NCI-H1694 (cell line): Measurements from ENCODE around the gene FMOD.
"Not testable (repeated sequence)": the region's sequence is repeated elsewhere in the genome, so short reads cannot be mapped to it uniquely, and the experiment has no call there.

Experiments
- DNase-seq: peaks from one replicate; lab custom pipeline; 2025; lab: John Stamatoyannopoulos, UW

The FMOD gene

DNA sequence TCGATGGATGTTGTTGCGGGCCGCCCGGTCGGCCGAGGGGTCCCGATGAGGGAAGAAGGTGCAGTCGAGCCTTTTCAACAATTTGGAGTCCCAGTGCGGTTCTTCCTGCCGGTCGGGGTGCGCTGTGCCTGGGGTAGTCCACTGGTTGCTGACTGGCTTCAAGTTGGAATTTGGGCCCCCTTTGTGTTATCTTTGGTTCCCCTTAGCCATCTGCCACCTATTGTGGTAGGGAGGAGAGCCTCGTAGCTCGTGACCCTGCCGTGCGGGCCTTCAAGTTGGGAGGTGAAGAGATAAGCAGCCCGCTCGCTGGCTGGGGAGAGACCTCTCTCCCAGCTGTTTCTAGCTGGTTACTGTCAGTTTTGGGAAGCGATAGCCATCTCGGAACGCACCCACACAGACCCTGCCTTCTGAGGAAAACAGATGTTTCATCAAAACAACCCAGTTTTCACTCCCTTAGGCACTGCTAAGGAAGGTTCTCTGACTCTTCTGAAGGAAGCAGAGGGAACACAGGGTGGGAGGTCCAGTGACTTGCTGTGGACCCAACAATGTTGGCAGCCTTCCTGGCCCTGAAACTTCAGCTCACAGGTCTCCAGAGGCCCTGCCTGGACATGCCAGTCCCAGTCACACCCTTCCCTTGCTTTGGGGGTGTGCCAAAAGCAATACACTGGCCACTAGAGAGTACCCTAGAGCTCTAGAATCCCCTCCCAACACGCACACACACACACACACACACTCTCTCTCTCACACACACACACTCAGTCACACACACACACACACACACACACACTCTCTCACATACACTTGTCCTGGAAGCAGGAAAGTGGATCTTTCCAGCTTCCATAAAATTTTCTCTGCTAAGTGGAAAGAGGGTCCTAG is 44.6 kb downstream of the FMOD start:
- DNase-seq: peak; percentile 36

- DNase-seq: no peak
Measured at GRCh38 chr1:203305809-203306088, 45.2 kb downstream of the FMOD start.

DNA sequence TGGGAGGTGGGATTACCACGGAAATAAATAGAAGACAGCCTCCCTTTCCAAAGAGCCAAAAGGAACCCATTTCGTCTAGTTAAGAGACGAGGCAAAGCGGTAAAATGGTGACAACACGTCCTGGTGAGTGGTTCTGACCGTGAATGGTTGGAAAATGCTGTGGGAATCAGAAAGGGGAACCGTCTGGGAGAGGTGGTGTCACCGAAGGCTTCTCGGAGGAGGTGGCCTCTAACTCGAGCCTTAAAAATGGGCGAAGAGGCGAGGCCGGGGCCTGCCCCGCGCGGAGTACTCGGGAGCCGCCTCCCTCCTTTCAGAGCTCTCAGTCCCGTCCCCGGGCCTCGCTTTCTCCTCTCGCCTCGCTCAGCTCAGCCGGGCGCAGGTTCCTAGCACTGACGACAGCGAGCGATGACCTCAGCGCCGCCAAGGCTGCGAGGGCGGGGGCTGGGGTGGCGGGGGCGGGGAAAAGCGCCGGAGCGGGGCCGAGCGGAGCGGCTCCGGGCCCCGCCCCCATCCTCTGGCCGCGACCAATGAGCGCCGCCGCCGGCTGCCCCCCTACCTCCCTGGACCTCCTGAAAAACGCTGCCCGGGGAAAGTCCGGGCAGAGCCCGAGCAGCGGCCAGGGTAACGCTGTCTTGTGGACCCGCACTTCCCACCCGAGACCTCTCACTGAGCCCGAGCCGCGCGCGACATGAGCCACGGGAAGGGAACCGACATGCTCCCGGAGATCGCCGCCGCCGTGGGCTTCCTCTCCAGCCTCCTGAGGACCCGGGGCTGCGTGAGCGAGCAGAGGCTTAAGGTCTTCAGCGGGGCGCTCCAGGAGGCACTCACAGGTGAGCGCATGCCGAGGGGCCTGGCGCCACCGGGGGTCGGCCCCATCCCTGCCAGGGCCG is 45.8 kb downstream of the FMOD start, which contains the start of gene BTG2:
Gene BTG2, plus strand, starts transcription at position 601 of the 890 bp plus-strand sequence. Its CDS starts 88 bp downstream, at position 689.
- peak; percentile 78 for DNase-seq

- DNase-seq: no peak
Measured at GRCh38 chr1:203304391-203304918, 46.5 kb downstream of the FMOD start.

DNA sequence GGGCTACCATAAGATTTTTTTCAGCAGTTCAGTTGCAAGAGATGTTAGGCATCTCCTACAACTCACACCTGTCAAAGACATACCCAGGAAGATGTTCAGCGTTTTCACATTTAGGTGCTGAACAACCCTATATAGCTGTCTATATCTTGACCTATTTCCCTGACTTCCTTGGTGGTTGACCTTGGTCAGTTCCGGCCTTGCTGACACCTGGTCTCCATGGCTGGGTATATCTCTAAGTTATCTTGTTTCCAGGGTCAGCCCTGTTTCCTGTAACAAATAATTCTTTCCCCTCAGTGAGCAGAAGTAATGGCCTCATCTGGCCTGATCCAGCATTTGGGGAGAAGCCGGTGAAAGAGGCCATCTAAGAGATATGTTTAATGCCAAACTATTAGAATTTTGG is 48.0 kb downstream of the FMOD start:
- DNase-seq: no peak

DNA sequence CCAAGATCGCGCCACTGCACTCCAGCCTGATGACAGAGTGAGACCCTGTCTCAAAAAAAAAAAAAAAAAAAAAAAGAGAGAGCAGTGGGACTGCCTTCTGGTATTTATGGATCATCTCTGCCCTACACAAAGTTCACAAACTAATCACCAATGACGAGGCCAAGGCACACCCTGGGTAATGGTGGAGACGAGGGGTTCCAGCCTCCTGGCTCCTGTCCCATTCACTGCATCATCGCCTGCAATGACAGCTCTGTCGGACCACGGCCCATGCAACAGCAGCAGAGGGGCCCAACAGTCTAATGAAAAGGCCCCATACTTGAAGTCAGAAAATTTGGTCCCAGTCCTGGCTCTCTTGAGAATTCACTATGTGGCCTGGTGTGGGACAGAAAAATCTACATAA is 48.5 kb downstream of the FMOD start:
- DNase-seq: no peak

GRCh38 chr1:203301331-203301668 is 49.6 kb downstream of the FMOD start:
- DNase-seq: no peak

DNA sequence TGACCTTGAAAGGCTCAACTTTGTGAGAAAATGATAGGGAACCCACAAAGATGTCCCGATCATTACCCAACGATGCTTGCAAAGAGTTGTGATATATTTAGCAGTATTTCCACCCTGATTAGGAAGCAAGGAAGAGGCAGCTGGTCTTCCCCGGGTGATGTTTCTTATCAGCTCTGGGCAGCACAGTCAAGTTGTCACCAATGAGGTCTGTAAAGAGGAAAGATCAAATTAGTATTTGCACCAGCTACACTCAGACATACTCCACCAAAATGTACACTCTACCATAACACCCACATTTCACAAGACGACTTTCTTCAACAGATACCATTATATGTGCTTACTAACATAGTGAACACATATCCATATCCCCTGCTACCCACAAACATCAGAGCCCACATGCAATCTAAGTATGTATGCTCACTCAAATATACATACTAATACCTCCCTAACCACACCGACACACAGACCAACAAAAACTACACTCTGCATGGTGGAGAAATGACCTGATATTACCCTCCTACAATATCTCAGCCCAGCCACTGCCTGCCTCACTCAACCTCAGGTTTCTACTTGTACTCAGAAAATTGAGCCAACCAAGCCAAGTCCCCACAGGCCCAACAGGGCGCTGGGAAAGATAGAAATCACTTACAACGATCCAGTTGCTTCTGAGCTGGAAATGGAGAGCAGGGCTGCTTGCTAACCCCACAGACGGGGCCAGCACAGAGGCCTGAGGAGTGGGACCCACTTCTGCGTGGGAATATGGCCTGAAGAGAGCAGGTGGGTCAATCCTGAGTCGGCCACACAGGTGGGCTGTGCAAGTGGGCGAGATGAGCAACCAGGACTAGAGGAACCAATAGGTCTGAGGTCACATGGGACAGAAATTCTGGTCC is 50.2 kb downstream of the FMOD start:
- no peak for DNase-seq

GRCh38 chr1:203299719-203300429 is 51.0 kb downstream of the FMOD start:
- not testable (repeated sequence) for DNase-seq

DNA sequence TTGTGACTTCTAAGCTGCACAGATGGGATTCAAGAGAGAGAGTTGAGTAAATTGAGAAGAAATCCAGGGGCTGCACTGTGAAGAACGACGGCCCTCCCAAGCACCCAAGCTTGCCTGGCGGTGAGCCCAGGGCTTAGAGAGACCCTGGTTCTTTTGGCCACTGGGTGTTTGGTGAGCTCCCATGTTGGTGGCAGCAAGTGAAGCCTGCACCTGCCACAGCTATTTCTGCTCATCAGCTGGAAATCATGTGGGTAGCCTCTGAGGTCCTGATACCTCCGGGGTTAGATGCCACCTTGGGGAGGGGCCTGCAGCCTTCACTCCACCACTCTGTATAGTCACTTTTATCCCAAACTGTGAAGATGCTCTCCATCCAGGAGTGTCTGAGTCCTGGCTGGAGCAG is 51.8 kb downstream of the FMOD start:
- no peak for DNase-seq

- DNase-seq: peak; percentile 72
Measured at GRCh38 chr1:203296460-203297073, 54.4 kb downstream of the FMOD start.

- no peak for DNase-seq
Measured at GRCh38 chr1:203295796-203296195, 55.1 kb downstream of the FMOD start.

DNA sequence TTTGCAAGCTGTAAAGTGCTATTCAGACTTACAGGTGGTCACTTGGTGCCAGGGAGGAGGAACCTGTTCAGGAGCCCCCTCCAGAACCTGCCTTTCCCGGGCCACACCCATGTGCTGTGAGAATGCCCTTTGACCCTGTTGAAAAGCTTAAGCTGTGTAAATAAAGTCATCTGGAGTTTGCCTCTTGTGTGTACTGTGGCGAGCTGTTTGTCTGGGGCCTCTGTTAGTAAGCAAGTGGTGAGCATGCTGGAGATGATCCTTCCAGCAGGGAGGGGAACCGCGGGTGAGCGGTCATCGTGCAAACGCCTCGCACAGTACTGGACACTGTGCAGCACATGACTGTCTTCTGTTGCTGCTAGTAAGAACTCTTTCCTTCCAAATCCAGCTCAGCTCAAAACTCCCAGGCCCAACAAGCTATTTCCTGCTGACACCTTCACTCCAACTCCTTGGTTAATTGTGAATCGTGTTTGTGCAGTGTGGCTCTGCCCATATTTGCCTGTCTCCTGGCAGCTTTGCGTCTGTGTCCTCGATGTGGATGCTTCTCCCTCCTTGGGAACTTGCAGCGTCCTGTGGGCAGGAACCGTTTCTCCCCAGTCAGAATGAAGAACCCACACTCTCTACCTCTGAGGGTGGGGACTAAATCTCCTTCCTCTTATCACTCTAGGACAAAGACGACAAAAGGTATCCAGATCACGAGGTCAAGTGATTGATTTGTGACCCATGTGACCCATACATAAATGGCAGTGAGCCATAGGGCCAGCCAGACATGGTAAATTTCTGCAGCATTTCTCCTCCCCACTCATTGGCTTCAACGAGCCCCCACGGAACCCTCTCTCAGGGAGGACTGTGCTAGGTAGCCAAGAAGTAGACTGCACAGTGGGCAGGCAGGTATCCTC is 59.5 kb downstream of the FMOD start:
- no peak for DNase-seq
